Measurements from ENCODE around the gene HERC4.

DNA sequence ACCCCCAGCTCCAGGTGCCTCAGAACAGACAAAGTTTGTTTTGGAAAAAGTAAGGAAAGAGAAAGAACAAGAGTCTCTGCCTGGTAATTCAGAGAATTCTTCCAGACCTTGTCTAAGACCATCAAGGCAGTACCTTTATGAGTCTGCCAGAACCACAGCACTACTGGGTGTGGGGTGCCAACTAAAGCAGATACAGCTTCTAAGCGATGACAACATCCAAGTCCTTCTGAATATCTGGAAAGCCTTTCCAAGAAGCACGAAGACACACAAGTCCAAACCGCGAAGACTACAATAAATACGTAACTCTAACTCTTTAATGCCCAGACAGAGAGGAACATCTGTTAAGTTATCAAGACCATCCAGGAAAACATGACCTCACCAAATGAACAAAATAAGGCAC lies 96.3 kb downstream of the HERC4 start:
- no peak for TF ChIP-seq CTCF (IDR thresholded peaks at IDR 0.05; ENCODE audit: low read depth, low read length, missing input control)
- TF ChIP-seq REST (IDR thresholded peaks at IDR 0.05): no peak
- no peak for TF ChIP-seq YY1 (IDR thresholded peaks at IDR 0.05)
- no peak for TF ChIP-seq TAF1 (conservative IDR thresholded peaks at IDR 0.05)
- TF ChIP-seq GABPA (IDR thresholded peaks at IDR 0.05 in 1 of 2, conservative IDR thresholded peaks at IDR 0.05 in 1 of 2): no peak
- TF ChIP-seq ATF3 (IDR thresholded peaks at IDR 0.05): no peak
- TF ChIP-seq ZBTB33 (IDR thresholded peaks at IDR 0.05): no peak
- no peak for TF ChIP-seq EGR1 (IDR thresholded peaks at IDR 0.05; ENCODE audit: low read depth in 2 of 2)
- TF ChIP-seq RAD21 (IDR thresholded peaks at IDR 0.05): no peak
- no peak for TF ChIP-seq MAX (IDR thresholded peaks at IDR 0.05)
- no peak for TF ChIP-seq HNF4G (IDR thresholded peaks at IDR 0.05)
- no peak for TF ChIP-seq HNF4A (conservative IDR thresholded peaks at IDR 0.05)
